ENCODE measurements around the gene SNCG. TPM values are rescaled to one million over a fixed set of nuclear protein-coding genes. Genes with fewer than 3 reads are reported as not detected.

SNCG gene
- total RNA-seq = 153 and 248 TPM in 2 replicates

DNA sequence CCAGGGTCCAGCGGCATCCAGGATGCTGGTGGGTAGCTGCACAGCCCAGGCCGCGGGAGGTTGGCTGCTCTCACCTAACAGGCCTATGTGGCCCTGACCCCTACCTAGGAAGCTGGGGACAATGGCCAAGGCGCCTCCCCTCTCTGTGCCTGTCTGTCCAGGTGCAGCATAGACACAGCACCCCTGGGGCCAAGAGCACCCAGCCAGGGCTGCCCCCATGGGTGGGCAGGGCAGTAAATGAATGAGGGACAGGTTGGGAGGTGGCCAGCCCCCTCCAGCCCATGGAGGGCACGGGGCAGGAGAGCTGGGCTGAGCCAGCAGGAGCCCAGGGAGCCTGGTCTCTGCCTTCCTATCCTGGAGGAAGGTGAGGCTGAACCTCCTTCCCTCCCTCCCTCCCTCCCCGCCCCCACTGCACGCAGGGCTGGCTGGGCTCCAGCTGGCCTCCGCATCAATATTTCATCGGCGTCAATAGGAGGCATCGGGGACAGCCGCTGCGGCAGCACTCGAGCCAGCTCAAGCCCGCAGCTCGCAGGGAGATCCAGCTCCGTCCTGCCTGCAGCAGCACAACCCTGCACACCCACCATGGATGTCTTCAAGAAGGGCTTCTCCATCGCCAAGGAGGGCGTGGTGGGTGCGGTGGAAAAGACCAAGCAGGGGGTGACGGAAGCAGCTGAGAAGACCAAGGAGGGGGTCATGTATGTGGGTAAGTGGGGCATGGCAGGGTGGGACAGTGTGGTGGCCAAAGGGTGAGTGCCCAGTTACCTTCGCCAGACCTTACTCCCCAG, at the start of gene SNCG:
Gene SNCG, plus strand, starts transcription at position 484 of the 785 bp plus-strand sequence. Its CDS starts 99 bp downstream, at position 583.

DNA sequence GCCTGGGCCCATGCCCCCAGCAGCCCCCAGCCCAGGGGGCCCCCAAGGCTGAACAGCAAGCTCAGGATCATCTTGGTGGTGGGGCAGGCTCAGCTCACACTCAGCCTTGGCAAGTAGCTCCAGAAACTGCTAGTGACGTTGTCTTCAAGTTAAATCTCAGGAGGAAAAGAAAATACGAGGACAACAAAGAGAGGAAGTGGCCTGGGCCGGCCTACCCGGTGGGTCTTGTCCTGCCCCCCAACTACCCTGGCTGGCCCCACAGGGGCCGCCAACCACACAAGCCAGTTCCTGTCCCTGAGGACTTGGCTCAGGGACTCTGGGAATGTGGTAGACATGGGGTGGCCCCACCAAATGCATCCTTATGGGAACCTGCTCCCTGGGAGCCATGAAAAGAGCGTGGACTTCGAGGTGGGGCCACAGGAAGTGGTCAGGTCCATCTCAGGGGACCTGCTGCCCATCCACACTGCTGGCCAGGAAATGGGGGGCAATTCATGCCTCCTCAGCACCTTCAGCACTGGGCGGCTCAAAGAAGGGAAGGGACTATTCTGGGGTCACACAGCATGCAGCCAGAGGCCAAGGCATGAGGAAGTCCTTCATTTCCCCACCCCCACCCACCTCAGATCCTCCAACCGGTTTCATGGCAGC, 806 bp upstream of the SNCG start, which contains the start of gene MMRN2:
Gene MMRN2, minus strand, starts transcription at position 145 of the 645 bp plus-strand sequence. Its CDS starts 74 bp downstream, at position 71.

DNA sequence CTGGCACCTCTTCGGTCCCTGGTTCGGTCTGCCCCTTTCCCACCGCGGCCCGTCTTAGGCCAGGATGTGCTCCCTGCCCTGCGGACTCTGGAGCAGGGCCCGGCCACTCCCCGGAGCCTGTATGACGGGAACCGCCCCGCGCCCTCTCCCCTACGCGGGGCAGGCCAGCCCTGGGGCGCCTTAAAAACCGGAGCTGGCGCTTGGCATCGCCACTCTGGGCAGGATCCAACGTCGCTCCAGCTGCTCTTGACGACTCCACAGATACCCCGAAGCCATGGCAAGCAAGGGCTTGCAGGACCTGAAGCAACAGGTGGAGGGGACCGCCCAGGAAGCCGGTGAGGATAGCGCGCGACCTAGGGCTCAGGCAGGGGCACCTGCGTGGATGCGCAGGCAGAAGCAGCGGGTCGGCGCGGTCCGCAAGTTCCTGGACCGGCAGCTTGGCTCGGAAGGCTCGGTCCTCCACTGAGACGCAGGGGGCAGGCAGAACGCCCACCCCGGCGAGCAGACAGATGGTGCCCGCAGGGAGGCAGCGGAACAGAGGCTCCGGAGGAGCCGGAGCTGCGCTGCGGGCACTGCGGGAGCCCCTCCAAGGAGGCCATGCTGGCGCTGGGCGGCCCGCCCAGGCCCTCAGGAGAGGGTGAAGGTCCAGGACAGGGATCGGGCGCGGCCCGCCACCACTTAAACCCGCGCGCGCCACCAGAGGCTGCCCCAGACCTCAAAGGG, 10.0 kb downstream of the SNCG start, which contains the start of gene ADIRF:
Gene ADIRF, plus strand, starts transcription at position 212 of the 723 bp plus-strand sequence. Its CDS starts 63 bp downstream, at position 275.

Other genes with a start within 250 kb of the SNCG start
- gene BMPR1A, start 202.0 kb upstream of the SNCG start, total RNA-seq = 0.34 and 0.98 TPM in 2 replicates
- 39.1 and 93.6 TPM in 2 replicates for gene MMRN2, start 984 bp upstream of the SNCG start, total RNA-seq
- gene ADIRF, start 9.9 kb downstream of the SNCG start, total RNA-seq = 24.2 and 47.5 TPM in 2 replicates
- gene FAM25A, start 61.7 kb downstream of the SNCG start, total RNA-seq = not detected in 2 replicates
- 158 and 180 TPM in 2 replicates for gene GLUD1, start 136.2 kb downstream of the SNCG start, total RNA-seq
- 26.0 and 26.8 TPM in 2 replicates for gene SHLD2, start 136.6 kb downstream of the SNCG start, total RNA-seq